ENCODE results near the gene GRIPAP1.
A peak's percentile ranks its signal among the peaks of the same experiment; 100 is the strongest.

Gene GRIPAP1, protein sequence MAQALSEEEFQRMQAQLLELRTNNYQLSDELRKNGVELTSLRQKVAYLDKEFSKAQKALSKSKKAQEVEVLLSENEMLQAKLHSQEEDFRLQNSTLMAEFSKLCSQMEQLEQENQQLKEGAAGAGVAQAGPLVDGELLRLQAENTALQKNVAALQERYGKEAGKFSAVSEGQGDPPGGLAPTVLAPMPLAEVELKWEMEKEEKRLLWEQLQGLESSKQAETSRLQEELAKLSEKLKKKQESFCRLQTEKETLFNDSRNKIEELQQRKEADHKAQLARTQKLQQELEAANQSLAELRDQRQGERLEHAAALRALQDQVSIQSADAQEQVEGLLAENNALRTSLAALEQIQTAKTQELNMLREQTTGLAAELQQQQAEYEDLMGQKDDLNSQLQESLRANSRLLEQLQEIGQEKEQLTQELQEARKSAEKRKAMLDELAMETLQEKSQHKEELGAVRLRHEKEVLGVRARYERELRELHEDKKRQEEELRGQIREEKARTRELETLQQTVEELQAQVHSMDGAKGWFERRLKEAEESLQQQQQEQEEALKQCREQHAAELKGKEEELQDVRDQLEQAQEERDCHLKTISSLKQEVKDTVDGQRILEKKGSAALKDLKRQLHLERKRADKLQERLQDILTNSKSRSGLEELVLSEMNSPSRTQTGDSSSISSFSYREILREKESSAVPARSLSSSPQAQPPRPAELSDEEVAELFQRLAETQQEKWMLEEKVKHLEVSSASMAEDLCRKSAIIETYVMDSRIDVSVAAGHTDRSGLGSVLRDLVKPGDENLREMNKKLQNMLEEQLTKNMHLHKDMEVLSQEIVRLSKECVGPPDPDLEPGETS

GRCh38 chrX:49002091-49002935, at the start of gene GRIPAP1:
GRIPAP1 (minus strand) TSS chrX:49002264; CDS start chrX:49002229, 35 bp downstream.
- DNase-seq, result peak; percentile 80

DNA sequence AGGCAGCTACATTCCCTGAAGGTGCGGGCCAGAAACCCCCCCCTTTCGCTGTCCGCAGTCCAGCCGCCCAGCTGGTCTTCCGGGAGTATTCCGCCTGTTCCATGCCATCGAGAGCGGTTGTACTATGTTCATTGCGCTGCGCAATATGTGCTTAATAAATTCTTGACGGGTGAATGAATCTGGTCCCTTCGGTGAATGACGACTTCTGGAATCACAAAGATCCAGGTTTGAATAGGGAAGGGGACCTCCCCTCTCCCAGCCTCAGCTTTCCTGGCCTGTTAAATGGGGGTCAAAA, 41.9 kb upstream of the GRIPAP1 start:
- no peak for DNase-seq

DNA sequence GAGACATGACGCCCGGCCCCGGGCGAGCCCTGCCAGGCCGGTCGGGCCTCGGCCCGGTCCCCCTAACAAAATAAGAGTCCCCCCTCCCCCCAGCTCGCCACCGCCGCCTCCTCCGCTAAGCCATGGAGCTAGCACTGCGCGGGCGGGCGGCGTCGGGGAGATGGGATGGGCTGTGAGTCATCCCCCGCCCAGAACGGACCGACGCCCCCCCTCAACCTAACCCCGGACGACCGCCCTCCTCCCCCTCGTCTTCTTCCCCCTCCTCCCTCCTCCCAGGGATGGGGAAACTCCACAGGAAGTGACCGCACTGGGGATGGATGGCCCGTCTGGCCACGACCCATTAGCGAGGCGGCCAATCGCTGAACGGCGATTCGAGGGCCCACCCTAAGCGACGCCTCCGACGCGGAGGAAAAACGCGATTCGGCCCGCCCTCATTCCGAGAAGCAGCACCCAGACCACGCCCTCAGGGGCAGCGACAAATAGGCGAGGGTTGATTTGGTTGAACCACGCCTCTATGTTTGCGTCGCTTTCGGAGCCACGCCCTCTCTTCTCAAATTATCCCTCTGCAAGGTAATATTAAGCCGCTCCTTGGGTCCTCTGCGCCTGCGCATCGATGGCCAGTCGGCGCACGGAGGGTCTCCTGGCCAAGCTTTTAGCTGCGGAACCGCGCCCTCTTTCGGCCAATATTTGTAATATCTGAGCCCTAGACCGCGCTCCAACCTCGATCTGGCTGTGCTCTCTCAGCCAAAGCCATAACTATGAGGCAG, 41.3 kb upstream of the GRIPAP1 start, which contains the start of gene TFE3:
Gene TFE3 (minus strand): TSS at position 138 of the 767 bp plus-strand sequence. CDS start 131 bp downstream, at position 7.
- DNase-seq, result peak; percentile 98

GRCh38 chrX:49042581-49043219, 40.6 kb upstream of the GRIPAP1 start:
- no peak for DNase-seq

- DNase-seq, result no peak
Observed at GRCh38 chrX:49041744-49042580, 39.9 kb upstream of the GRIPAP1 start.

DNA sequence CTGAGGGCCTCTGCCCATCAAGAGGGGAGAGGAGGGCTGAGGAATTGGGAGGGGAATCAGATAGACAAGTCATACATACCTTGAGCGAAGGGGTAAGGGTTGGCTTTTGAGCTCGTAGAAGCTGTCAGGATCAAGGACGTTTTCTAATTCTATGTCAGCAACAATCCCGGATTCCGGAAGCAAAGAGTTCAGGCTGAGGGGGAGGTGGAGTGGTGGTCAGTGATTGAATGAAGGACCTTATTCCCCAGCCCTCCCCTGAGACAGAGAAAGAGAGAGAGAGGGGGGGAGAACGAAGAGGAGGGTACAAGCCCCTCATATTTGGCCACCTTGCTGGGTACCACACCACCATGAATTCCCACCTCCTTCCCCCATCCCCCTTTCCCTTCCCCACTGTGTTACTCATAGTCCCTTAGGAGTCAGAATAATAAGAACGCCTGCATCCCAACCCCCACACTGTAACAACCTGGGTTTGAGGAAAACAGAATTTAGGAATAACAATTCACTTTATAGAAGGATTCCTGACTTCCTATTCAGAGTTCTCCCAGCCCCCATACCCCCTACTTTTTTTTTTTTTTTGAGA, 38.4 kb upstream of the GRIPAP1 start:
- DNase-seq, result no peak

DNA sequence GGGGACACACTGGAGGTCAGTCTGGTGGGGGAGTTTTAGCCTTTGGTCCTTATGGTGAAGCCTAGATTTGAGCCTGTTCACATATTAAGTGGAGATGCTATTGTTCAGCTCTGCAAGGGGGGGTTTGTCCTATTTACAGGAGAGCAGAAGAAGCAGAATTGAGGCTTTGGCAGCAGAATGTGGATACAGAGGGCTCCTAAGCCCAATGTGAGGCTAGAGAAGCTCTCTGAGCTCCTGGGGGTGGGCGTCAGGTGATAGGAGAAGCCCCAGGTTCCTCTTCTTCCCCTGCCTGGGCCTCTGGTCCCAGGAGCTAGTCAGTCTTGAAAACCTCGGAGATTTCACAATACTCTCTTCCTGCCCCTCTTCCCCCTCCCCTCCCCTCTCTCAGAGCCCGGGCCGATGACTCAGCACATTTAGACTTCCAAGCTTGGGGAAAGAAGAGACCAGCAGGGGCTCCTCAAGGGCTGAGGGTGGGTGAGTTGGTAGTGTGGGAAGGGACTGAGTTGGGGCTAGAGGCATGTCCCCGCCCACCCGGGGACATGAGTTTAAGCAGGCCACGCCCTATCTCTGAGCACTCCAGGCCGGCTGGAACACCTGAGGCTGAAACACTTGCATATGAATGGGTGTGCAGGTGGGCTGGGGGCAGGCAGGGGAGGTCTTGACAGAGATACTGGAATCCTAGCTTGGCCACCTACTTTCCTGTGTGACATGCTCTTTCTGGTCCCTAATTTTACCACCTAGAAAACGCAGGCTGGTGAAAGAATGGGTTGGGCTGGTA, 37.7 kb upstream of the GRIPAP1 start:
- DNase-seq, result no peak

GRCh38 chrX:49037883-49038475, 35.9 kb upstream of the GRIPAP1 start:
- DNase-seq, result no peak

- DNase-seq, result no peak
Observed at GRCh38 chrX:49030283-49030682, 28.2 kb upstream of the GRIPAP1 start.

GRCh38 chrX:49029876-49030275, 27.8 kb upstream of the GRIPAP1 start:
- DNase-seq, result no peak

- DNase-seq, result no peak
Observed at GRCh38 chrX:49019599-49020249, 17.7 kb upstream of the GRIPAP1 start.

DNA sequence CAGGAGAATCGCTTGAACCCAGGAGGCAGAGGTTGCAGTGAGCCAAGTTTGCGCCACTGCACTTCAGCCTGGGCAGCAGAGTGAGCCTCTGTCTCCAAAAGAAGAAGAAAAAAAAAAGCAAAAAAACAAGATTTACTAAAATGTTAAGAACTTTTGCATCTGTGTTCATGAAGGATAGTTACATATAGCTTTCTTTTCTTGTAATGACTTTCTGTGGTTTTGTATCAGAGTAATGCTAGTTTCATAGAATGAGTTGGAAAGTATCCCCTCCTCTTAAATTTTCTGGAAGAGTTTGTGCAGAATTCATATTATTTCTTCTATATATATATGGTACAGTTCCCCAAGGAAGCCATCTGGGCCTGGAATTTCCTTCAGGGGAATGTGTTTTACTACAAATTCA, 17.0 kb upstream of the GRIPAP1 start:
- no peak for DNase-seq

DNA sequence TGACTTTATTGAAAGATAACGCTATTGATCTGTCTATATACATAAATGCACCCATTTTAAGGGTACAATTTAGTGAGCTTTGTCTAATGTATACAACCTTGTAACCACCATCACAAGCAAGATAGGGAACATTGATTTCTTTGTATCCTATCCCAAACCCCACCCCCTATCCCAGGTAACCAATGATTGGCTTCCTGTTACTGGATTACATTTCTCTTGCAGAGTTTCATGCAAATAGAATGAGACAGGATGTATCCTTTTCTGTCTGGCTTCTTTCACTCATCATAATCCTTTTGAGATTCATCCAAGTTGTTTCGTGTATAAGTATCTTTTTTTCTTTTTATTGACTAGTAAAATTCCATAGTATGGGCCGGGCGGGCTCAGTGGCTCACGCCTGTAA, 1.6 kb upstream of the GRIPAP1 start:
- DNase-seq, result no peak

GRCh38 chrX:49001521-49002090, 458 bp downstream of the GRIPAP1 start:
- peak; percentile 15 for DNase-seq

DNA sequence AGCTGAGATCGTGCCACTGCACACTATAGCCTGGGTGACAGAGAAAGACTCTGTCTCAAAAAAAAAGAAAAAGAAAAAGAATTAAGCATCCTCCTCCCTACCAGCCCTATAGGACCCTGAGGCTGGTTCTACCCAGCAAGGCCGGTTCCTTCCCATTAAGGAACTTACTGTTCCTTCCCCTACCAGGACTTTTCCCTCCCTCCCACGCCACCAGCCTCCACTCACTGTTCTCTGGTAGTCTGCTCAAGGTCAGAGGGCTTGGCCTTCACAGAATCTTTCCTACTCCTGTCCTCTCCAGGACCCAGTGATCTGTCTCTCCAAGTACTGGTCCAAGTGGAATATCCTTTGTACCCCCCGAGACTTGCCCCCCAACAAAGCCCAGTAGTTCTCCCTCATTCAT, 1.4 kb downstream of the GRIPAP1 start:
- no peak for DNase-seq

- DNase-seq, result no peak
Observed at GRCh38 chrX:48999030-48999429, 3.0 kb downstream of the GRIPAP1 start.

DNA sequence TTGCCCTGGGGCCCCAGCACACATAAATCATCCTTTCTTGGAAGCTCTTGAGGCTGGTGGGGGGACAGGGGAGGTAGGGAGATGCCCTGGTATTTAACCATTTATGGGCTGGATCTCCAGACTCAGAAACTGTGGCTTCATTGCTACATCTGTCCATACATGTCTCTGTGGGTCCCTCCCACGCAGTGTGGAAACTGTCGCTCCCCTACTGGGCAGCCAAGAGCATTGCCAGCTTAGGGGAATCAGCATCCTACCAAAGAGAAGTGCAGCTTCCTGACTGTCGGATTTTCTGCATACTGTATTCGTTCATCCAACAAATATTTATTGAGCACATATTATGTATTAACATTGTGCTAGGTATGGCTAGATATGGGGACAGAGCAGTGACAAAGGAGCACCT, 3.7 kb downstream of the GRIPAP1 start:
- DNase-seq, result no peak

DNA sequence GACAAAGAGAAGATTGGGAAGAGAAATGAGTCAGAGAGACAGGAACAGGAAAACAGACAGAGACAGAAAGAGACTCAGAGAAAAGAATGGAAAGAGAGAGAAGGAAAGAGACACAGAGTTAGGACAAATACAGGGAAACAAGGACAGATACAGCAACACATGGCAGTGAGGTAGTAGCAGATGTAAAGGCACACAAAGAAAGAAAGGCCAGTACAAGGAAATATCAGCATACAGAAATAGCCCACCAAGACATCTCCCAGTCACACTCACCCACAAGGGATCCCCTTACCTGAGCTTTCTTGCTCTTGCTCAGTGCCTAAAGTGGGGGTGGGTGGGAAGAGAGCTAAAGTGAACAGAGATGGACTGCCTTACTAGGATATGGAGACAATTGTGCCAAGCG, 4.2 kb downstream of the GRIPAP1 start:
- no peak for DNase-seq
